ENCODE results near the gene MAP3K6. TPM values are rescaled to one million over a fixed set of nuclear protein-coding genes. Genes with fewer than 3 reads are reported as not detected.

MAP3K6 gene
- total RNA-seq, 1 experiment from 2014 or later, result 7.7 TPM

GRCh38 chr1:27393641-27394281, 27.0 kb upstream of the MAP3K6 start:
- Histone ChIP-seq H2BK20ac (ENCODE audit: low read depth, low read length, poor library complexity, severe bottlenecking) (no peak overlapping the region), H3K23me2 (ENCODE audit: insufficient read length, low read depth, low read length, poor library complexity, severe bottlenecking) (peaks cover 4% of the 10 kb centered on the region), H3K4ac (ENCODE audit: low read depth, low read length) (no peak overlapping the region), H3K27me3 (ENCODE audit: insufficient read depth, low read length) (no peaks in the 10 kb centered on the region), H3K79me1 (ENCODE audit: insufficient read depth, low read depth, low read length, poor library complexity, severe bottlenecking) (no peaks in the 10 kb centered on the region), H3K23ac (ENCODE audit: insufficient read length, low read depth, low read length) (no peak overlapping the region), H3K9ac (ENCODE audit: extremely low read depth, insufficient read length, low read length) (no peak overlapping the region), H2BK120ac (ENCODE audit: low read depth, low read length, poor library complexity, severe bottlenecking) (no peak overlapping the region), H2AK5ac (ENCODE audit: insufficient read length, low read length) (no peak overlapping the region), H3K9me3 (ENCODE audit: control insufficient read depth, low read depth, low read length) (no peaks in the 10 kb centered on the region), H2BK5ac (ENCODE audit: insufficient read length, low read length) (no peak overlapping the region), H4K8ac (replicated peaks; ENCODE audit: insufficient read length, low read depth, low read length) (no peak overlapping the region), H4K91ac (ENCODE audit: insufficient read length, low read depth, low read length) (no peak overlapping the region), H3K18ac (ENCODE audit: insufficient read length, low read depth, low read length) (no peak overlapping the region), H3K79me2 (ENCODE audit: insufficient read depth, low read length) (no peaks in the 10 kb centered on the region), H3K4me1 (ENCODE audit: insufficient read depth, low read length) (peaks cover 2% of the 10 kb centered on the region), H4K20me1 (ENCODE audit: control insufficient read depth, insufficient read depth, insufficient read length) (no peaks in the 10 kb centered on the region), H3K14ac (ENCODE audit: insufficient read depth, low read length) (no peak overlapping the region), H2BK15ac (ENCODE audit: low read depth, low read length) (no peak overlapping the region), H3K56ac (ENCODE audit: insufficient read length, low read depth, low read length) (no peak overlapping the region), H3K4me2 (ENCODE audit: insufficient read depth, insufficient read length, low read length) (no peak overlapping the region), H3K27ac (ENCODE audit: insufficient read length, low read depth, low read length) (no peak overlapping the region), H4K5ac (ENCODE audit: insufficient read length, low read depth, low read length) (no peak overlapping the region), H2BK12ac (ENCODE audit: insufficient read length, low read depth, low read length) (no peak overlapping the region), H3T11ph (ENCODE audit: low read length) (no peak overlapping the region), H2AFZ (ENCODE audit: low read length) (no peak overlapping the region)
- H3K27ac Mint-ChIP-seq, result no peak overlapping the region
- H3K9me3 Mint-ChIP-seq, result no peaks in the 10 kb centered on the region; a peak in 2 of 5 replicates
- DNase-seq, result no peak
- no CpG with 5 or more reads among the region's 18 CpGs for WGBS (ENCODE audit: extremely low coverage, insufficient read length, low lambda C conversion rate)
- peaks cover 0 to 4% (median 3%) of the 10 kb centered on the region in 3 experiments; a peak in 2 of 7 replicates for H3K36me3 Mint-ChIP-seq (ENCODE audit: insufficient read depth in 1 of 3, low read depth in 3 of 3)
- H3K27me3 Mint-ChIP-seq (ENCODE audit: low read depth), result no peaks in the 10 kb centered on the region; the same call in none of the 2 replicates
- no peak for TF ChIP-seq CTCF (conservative IDR thresholded peaks at IDR 0.05)
- H3K4me3 Mint-ChIP-seq, result peak overlapping the region in 1 of 2 experiments; percentile 65; a peak in 3 of 5 replicates
- peaks cover 34 to 40% of the 10 kb centered on the region in 2 experiments for H3K4me1 Mint-ChIP-seq

All from H9 (cell line).